HepG2 (cell line): ENCODE measurements around the gene SRP68. TPM values are rescaled to one million over a fixed set of nuclear protein-coding genes. Genes with fewer than 3 reads are reported as not detected.

Experiments used
- CENPX ChIP-seq: sonication (generic); formaldehyde crosslinking; IDR thresholded peaks from 2 replicates; pipeline ENCODE4 v1.9.0; 2021; ENCODE audit warnings: mild to moderate bottlenecking, missing genetic modification reagents, moderate library complexity
- GABPA ChIP-seq, 2 experiments: IDR thresholded peaks; 2 replicates each; pipeline ENCODE4 v1.6.1; 2011 to 2016; ENCODE audit warnings: low read depth in 2 of 2, low read length in 1 of 2, missing biosample characterization in 1 of 2, missing genetic modification characterization in 1 of 2
- GLI4 ChIP-seq: sonication (generic); formaldehyde crosslinking; IDR thresholded peaks from 2 replicates; pipeline ENCODE4 v1.5.1; 2020; ENCODE audit warnings: missing genetic modification reagents, mild to moderate bottlenecking, moderate library complexity, borderline replicate concordance
- TAF15 ChIP-seq: fragments of 200-400 bp; formaldehyde crosslinking; IDR thresholded peaks from one replicate; pipeline ENCODE4 v1.6.1; 2018; ENCODE audit warnings: mild to moderate bottlenecking, low read depth, low read length; ENCODE audit not compliant: poor library complexity, severe bottlenecking
- ZNF552 ChIP-seq: sonication (generic); formaldehyde crosslinking; IDR thresholded peaks from 2 replicates; pipeline ENCODE4 v1.9.0; 2022; ENCODE audit warnings: missing genetic modification reagents, mild to moderate bottlenecking, borderline replicate concordance
- ZNF737 ChIP-seq: sonication (generic); formaldehyde crosslinking; IDR thresholded peaks from 2 replicates; pipeline ENCODE4 v1.5.0; 2020; ENCODE audit warnings: missing genetic modification reagents, mild to moderate bottlenecking, borderline replicate concordance
- polyA plus RNA-seq, 8 experiments: library from polyadenylated mRNA; depleted of rRNA in 3 of 8; stranded (reverse) in 7 of 8; unstranded in 1 of 8; fragments of >200 nt; fragmentation: Illumina TruSeq in 4 of 8; extraction: Trizol in 4 of 8; gene quantifications; 2 replicates each; pipeline versions ENCODE4 v1.2.1 to v1.2.3, GENCODE V29; 2011 to 2016; ENCODE audit warnings: low read depth in 4 of 8, missing spikeins in 1 of 8, mixed read lengths in 1 of 8; ENCODE audit not compliant: insufficient read depth in 1 of 8
- total RNA-seq, 5 experiments: library from RNA; depleted of rRNA; stranded (reverse); fragments of >200 nt; fragmentation: Illumina TruSeq; extraction: Trizol; gene quantifications; 2 replicates each; pipeline ENCODE4 v1.2.3, GENCODE V29; 2016; ENCODE audit warnings: low read depth in 1 of 5
- TF ChIP-seq, protein P1 (sequence below): IDR thresholded peaks from 2 replicates; pipeline ENCODE4 v1.6.1; 2016; ENCODE audit warnings: control low read depth
- TF ChIP-seq, protein P2 (sequence below): IDR thresholded peaks from 2 replicates; pipeline ENCODE4 v1.6.1; 2018; ENCODE audit warnings: missing genetic modification reagents, mild to moderate bottlenecking, missing compliant biosample characterization
- TF ChIP-seq, protein P3 (sequence below): IDR thresholded peaks from 2 replicates; pipeline ENCODE4 v1.6.1; 2016; ENCODE audit warnings: missing compliant biosample characterization, missing genetic modification reagents, borderline replicate concordance
- TF ChIP-seq, protein P4 (sequence below): fragments of 450-650 bp; IDR thresholded peaks from 2 replicates; pipeline ENCODE4 v1.6.1; 2017; ENCODE audit warnings: mild to moderate bottlenecking
- TF ChIP-seq, protein P5 (sequence below): sonication (generic); formaldehyde crosslinking; IDR thresholded peaks from 2 replicates; pipeline ENCODE4 v1.4.0; 2020; ENCODE audit warnings: low read depth, missing genetic modification reagents
- TF ChIP-seq, protein P6 (sequence below): sonication (generic); formaldehyde crosslinking; conservative IDR thresholded peaks from 2 replicates; pipeline ENCODE4 v1.4.0; 2020; ENCODE audit warnings: missing genetic modification reagents
- TF ChIP-seq, protein P7 (sequence below): sonication (generic); formaldehyde crosslinking; IDR thresholded peaks from 2 replicates; pipeline ENCODE4 v1.4.0; 2020; ENCODE audit warnings: mild to moderate bottlenecking, missing genetic modification reagents

Gene SRP68
- total and polyA plus RNA-seq, 2 of the 13 experiments (the other 11 are each of a cell fraction or from before 2014, with no cell fraction given): 39.8 to 74.3 TPM

DNA sequence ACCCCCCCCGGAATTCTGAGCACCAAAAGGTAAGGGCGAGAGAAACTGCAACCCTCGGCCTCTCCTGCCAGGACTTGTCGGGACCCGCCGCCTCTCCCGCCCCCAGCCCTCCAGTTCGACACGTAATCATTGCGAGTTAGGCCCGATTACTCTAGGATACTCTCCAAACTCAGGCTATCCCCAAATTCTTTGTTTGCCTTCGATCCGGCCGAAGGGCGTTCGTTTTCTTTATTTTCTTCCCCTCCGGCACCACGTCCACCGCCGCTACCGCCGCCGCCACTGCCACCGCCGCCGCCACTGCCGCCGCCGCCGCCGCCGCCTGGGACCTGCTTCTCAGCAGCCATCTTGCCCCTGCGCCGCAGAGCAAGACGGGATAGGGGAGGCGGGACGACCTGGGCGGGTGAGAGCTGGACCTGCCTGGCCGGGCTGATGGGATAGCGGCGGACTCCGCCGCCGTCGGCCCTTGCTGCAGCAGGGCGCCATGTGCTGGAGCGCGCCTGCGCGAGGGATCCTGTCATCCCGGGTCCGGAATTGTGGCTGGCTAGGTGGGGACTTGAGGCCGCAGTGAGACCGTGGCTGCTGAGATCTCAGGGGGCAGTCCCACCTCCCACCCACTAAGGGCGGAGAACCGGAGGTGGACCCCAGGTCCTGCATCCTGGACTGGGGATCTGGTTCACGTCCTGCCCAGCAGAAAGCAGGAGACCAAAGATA, at the start of gene SRP68 (continued):
- TF ChIP-seq, protein P1, sequence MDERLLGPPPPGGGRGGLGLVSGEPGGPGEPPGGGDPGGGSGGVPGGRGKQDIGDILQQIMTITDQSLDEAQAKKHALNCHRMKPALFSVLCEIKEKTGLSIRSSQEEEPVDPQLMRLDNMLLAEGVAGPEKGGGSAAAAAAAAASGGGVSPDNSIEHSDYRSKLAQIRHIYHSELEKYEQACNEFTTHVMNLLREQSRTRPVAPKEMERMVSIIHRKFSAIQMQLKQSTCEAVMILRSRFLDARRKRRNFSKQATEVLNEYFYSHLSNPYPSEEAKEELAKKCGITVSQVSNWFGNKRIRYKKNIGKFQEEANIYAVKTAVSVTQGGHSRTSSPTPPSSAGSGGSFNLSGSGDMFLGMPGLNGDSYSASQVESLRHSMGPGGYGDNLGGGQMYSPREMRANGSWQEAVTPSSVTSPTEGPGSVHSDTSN: no peak
- TF ChIP-seq GLI4 (CRISPR knock-in tag) (peak; percentile 94), ZNF552 (CRISPR knock-in tag) (peak; percentile 77; the same call in 1 of the 2 replicates), ZNF737 (CRISPR knock-in tag) (no peak), CENPX (CRISPR knock-in tag) (no peak), TAF15 (peak; percentile 58), GABPA (IDR thresholded peaks at IDR 0.05; ENCODE audit: low read depth, low read length) (no peak), GABPA (CRISPR knock-in tag; IDR thresholded peaks at IDR 0.05; ENCODE audit: low read depth) (peak; percentile 56; the same call in 1 of the 2 replicates)
- TF ChIP-seq, protein P2, sequence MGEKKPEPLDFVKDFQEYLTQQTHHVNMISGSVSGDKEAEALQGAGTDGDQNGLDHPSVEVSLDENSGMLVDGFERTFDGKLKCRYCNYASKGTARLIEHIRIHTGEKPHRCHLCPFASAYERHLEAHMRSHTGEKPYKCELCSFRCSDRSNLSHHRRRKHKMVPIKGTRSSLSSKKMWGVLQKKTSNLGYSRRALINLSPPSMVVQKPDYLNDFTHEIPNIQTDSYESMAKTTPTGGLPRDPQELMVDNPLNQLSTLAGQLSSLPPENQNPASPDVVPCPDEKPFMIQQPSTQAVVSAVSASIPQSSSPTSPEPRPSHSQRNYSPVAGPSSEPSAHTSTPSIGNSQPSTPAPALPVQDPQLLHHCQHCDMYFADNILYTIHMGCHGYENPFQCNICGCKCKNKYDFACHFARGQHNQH (CRISPR knock-in tag): peak; percentile 89
- TF ChIP-seq, protein P3, sequence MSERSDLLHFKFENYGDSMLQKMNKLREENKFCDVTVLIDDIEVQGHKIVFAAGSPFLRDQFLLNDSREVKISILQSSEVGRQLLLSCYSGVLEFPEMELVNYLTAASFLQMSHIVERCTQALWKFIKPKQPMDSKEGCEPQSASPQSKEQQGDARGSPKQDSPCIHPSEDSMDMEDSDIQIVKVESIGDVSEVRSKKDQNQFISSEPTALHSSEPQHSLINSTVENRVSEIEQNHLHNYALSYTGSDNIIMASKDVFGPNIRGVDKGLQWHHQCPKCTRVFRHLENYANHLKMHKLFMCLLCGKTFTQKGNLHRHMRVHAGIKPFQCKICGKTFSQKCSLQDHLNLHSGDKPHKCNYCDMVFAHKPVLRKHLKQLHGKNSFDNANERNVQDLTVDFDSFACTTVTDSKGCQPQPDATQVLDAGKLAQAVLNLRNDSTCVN: peak; percentile 71; the same call in 1 of the 2 replicates
- TF ChIP-seq, protein P4, sequence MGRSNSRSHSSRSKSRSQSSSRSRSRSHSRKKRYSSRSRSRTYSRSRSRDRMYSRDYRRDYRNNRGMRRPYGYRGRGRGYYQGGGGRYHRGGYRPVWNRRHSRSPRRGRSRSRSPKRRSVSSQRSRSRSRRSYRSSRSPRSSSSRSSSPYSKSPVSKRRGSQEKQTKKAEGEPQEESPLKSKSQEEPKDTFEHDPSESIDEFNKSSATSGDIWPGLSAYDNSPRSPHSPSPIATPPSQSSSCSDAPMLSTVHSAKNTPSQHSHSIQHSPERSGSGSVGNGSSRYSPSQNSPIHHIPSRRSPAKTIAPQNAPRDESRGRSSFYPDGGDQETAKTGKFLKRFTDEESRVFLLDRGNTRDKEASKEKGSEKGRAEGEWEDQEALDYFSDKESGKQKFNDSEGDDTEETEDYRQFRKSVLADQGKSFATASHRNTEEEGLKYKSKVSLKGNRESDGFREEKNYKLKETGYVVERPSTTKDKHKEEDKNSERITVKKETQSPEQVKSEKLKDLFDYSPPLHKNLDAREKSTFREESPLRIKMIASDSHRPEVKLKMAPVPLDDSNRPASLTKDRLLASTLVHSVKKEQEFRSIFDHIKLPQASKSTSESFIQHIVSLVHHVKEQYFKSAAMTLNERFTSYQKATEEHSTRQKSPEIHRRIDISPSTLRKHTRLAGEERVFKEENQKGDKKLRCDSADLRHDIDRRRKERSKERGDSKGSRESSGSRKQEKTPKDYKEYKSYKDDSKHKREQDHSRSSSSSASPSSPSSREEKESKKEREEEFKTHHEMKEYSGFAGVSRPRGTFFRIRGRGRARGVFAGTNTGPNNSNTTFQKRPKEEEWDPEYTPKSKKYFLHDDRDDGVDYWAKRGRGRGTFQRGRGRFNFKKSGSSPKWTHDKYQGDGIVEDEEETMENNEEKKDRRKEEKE: no peak
- TF ChIP-seq, protein P5, sequence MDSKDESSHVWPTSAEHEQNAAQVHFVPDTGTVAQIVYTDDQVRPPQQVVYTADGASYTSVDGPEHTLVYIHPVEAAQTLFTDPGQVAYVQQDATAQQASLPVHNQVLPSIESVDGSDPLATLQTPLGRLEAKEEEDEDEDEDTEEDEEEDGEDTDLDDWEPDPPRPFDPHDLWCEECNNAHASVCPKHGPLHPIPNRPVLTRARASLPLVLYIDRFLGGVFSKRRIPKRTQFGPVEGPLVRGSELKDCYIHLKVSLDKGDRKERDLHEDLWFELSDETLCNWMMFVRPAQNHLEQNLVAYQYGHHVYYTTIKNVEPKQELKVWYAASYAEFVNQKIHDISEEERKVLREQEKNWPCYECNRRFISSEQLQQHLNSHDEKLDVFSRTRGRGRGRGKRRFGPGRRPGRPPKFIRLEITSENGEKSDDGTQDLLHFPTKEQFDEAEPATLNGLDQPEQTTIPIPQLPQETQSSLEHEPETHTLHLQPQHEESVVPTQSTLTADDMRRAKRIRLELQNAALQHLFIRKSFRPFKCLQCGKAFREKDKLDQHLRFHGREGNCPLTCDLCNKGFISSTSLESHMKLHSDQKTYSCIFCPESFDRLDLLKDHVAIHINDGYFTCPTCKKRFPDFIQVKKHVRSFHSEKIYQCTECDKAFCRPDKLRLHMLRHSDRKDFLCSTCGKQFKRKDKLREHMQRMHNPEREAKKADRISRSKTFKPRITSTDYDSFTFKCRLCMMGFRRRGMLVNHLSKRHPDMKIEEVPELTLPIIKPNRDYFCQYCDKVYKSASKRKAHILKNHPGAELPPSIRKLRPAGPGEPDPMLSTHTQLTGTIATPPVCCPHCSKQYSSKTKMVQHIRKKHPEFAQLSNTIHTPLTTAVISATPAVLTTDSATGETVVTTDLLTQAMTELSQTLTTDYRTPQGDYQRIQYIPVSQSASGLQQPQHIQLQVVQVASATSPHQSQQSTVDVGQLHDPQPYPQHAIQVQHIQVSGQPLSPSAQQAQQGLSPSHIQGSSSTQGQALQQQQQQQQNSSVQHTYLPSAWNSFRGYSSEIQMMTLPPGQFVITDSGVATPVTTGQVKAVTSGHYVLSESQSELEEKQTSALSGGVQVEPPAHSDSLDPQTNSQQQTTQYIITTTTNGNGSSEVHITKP (CRISPR knock-in tag): no peak
- TF ChIP-seq, protein P6, sequence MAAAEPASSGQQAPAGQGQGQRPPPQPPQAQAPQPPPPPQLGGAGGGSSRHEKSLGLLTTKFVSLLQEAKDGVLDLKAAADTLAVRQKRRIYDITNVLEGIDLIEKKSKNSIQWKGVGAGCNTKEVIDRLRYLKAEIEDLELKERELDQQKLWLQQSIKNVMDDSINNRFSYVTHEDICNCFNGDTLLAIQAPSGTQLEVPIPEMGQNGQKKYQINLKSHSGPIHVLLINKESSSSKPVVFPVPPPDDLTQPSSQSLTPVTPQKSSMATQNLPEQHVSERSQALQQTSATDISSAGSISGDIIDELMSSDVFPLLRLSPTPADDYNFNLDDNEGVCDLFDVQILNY (CRISPR knock-in tag): peak; percentile 57
- TF ChIP-seq, protein P7, sequence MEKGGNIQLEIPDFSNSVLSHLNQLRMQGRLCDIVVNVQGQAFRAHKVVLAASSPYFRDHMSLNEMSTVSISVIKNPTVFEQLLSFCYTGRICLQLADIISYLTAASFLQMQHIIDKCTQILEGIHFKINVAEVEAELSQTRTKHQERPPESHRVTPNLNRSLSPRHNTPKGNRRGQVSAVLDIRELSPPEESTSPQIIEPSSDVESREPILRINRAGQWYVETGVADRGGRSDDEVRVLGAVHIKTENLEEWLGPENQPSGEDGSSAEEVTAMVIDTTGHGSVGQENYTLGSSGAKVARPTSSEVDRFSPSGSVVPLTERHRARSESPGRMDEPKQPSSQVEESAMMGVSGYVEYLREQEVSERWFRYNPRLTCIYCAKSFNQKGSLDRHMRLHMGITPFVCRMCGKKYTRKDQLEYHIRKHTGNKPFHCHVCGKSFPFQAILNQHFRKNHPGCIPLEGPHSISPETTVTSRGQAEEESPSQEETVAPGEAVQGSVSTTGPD (CRISPR knock-in tag): no peak
